Central memory CD8-positive, alpha-beta T cell (primary cell): ENCODE results near the gene GRIN1.

Source experiments
- ATAC-seq: fragments of 150-1000 bp; cut with Tn5 transposase; replicated peaks from 2 replicates; pipeline ENCODE4 v1.10.0; 2022; ENCODE audit warnings: mild to moderate bottlenecking, moderate FRiP score, moderate number of reproducible peaks; ENCODE audit not compliant: poor library complexity, severe bottlenecking; ENCODE audit errors: extremely low read depth
- DNase-seq, 2 donors: peaks; one replicate each; pipeline ENCODE4 v3.0.0; 2021; ENCODE audit warnings: low spot score in 2 of 2
- H3K27ac Mint-ChIP-seq: one replicate; pipeline ENCODE4 v1.8.0; 2022; ENCODE audit warnings: low read depth, mild to moderate bottlenecking, moderate library complexity, mixed read lengths
- H3K27me3 Mint-ChIP-seq: one replicate; pipeline ENCODE4 v1.8.0; 2022; ENCODE audit warnings: mixed read lengths
- H3K36me3 Mint-ChIP-seq: one replicate; pipeline ENCODE4 v1.8.0; 2022; ENCODE audit warnings: mild to moderate bottlenecking, moderate library complexity, mixed read lengths; ENCODE audit not compliant: insufficient read depth
- H3K4me1 Mint-ChIP-seq: one replicate; pipeline ENCODE4 v1.8.0; 2022; ENCODE audit warnings: mixed read lengths
- H3K4me3 Mint-ChIP-seq: one replicate; pipeline ENCODE4 v1.8.0; 2022; ENCODE audit warnings: mild to moderate bottlenecking, moderate library complexity, mixed read lengths
- H3K9me3 Mint-ChIP-seq: one replicate; pipeline ENCODE4 v1.8.0; 2022; ENCODE audit warnings: mixed read lengths

GRIN1 gene

GRCh38 chr9:137162505-137163364 lies 23.8 kb downstream of the GRIN1 start:
- Mint-ChIP-seq H3K9me3 (no peaks in the 10 kb centered on the region), H3K4me3 (no peak overlapping the region), H3K27me3 (peaks cover 54% of the 10 kb centered on the region), H3K36me3 (peaks cover 8% of the 10 kb centered on the region), H3K27ac (no peak overlapping the region), H3K4me1 (peaks cover 15% of the 10 kb centered on the region)
- ATAC-seq (no peak), DNase-seq (no peak)

GRCh38 chr9:137163365-137163715 lies 24.4 kb downstream of the GRIN1 start:
- ATAC-seq, result no peak
- no peaks in the 10 kb centered on the region for H3K9me3 Mint-ChIP-seq
- H3K4me3 Mint-ChIP-seq, result no peak overlapping the region
- DNase-seq, result no peak
- no peak overlapping the region for H3K27ac Mint-ChIP-seq
- H3K4me1 Mint-ChIP-seq, result peaks cover 9% of the 10 kb centered on the region
- peaks cover 8% of the 10 kb centered on the region for H3K36me3 Mint-ChIP-seq
- peaks cover 48% of the 10 kb centered on the region for H3K27me3 Mint-ChIP-seq

- Mint-ChIP-seq H3K9me3 (no peaks in the 10 kb centered on the region), H3K27me3 (peaks cover 43% of the 10 kb centered on the region), H3K27ac (no peak overlapping the region), H3K4me3 (no peak overlapping the region), H3K4me1 (peaks cover 8% of the 10 kb centered on the region), H3K36me3 (peaks cover 8% of the 10 kb centered on the region)
- DNase-seq, result no peak
- no peak for ATAC-seq
Observed at GRCh38 chr9:137163805-137164204, 24.9 kb downstream of the GRIN1 start.

- ATAC-seq (no peak), DNase-seq (no peak)
- Mint-ChIP-seq H3K36me3 (peaks cover 8% of the 10 kb centered on the region), H3K4me1 (peaks cover 3% of the 10 kb centered on the region), H3K27me3 (peaks cover 35% of the 10 kb centered on the region), H3K27ac (no peak overlapping the region), H3K4me3 (no peak overlapping the region), H3K9me3 (no peaks in the 10 kb centered on the region)
Observed at GRCh38 chr9:137164370-137165249, 25.7 kb downstream of the GRIN1 start.

GRCh38 chr9:137165250-137165836 lies 26.4 kb downstream of the GRIN1 start:
- DNase-seq (no peak), ATAC-seq (no peak)
- Mint-ChIP-seq H3K27ac (no peak overlapping the region), H3K36me3 (peaks cover 10% of the 10 kb centered on the region), H3K27me3 (peaks cover 33% of the 10 kb centered on the region), H3K4me1 (peaks cover 3% of the 10 kb centered on the region), H3K4me3 (no peak overlapping the region), H3K9me3 (no peaks in the 10 kb centered on the region)

GRCh38 chr9:137166380-137167229 lies 27.7 kb downstream of the GRIN1 start:
- no peak overlapping the region for H3K27ac Mint-ChIP-seq
- H3K9me3 Mint-ChIP-seq, result no peaks in the 10 kb centered on the region
- peak overlapping the region; percentile 27 for H3K4me3 Mint-ChIP-seq
- peaks cover 8% of the 10 kb centered on the region for H3K36me3 Mint-ChIP-seq
- peaks cover 38% of the 10 kb centered on the region for H3K27me3 Mint-ChIP-seq
- ATAC-seq, result no peak
- H3K4me1 Mint-ChIP-seq, result peaks cover 3% of the 10 kb centered on the region
- DNase-seq, result no peak

GRCh38 chr9:137167277-137167746 lies 28.4 kb downstream of the GRIN1 start:
- peak overlapping the region; percentile 6 for H3K4me3 Mint-ChIP-seq
- H3K4me1 Mint-ChIP-seq, result peaks cover 3% of the 10 kb centered on the region
- DNase-seq, result no peak
- H3K9me3 Mint-ChIP-seq, result no peaks in the 10 kb centered on the region
- H3K27ac Mint-ChIP-seq, result no peak overlapping the region
- ATAC-seq, result no peak
- peaks cover 38% of the 10 kb centered on the region for H3K27me3 Mint-ChIP-seq
- H3K36me3 Mint-ChIP-seq, result peaks cover 8% of the 10 kb centered on the region

GRCh38 chr9:137167747-137168572 lies 29.0 kb downstream of the GRIN1 start:
- H3K9me3 Mint-ChIP-seq, result no peaks in the 10 kb centered on the region
- no peak for DNase-seq
- no peak for ATAC-seq
- H3K4me3 Mint-ChIP-seq, result peak overlapping the region; percentile 6
- peaks cover 3% of the 10 kb centered on the region for H3K4me1 Mint-ChIP-seq
- H3K36me3 Mint-ChIP-seq, result peaks cover 8% of the 10 kb centered on the region
- H3K27ac Mint-ChIP-seq, result no peak overlapping the region
- H3K27me3 Mint-ChIP-seq, result peaks cover 38% of the 10 kb centered on the region

- Mint-ChIP-seq H3K4me1 (peaks cover 3% of the 10 kb centered on the region), H3K27ac (no peak overlapping the region), H3K36me3 (peaks cover 6% of the 10 kb centered on the region), H3K4me3 (peak overlapping the region; percentile 37), H3K9me3 (no peaks in the 10 kb centered on the region), H3K27me3 (peaks cover 38% of the 10 kb centered on the region)
- no peak for DNase-seq
- ATAC-seq, result no peak
Observed at GRCh38 chr9:137168573-137168903, 29.6 kb downstream of the GRIN1 start.

GRCh38 chr9:137168904-137169856 lies 30.2 kb downstream of the GRIN1 start:
- Mint-ChIP-seq H3K36me3 (peaks cover 5% of the 10 kb centered on the region), H3K4me1 (peaks cover 3% of the 10 kb centered on the region), H3K27ac (no peak overlapping the region), H3K9me3 (no peaks in the 10 kb centered on the region), H3K27me3 (peaks cover 38% of the 10 kb centered on the region), H3K4me3 (peak overlapping the region; percentile 37)
- no peak for DNase-seq
- peak; percentile 14 for ATAC-seq
